ENCODE data around the gene GPR25. TPM values are rescaled to one million over a fixed set of nuclear protein-coding genes. Genes with fewer than 3 reads are reported as not detected.

Gene GPR25
- total RNA-seq, 1 donor from 2014 or later, result not detected

DNA sequence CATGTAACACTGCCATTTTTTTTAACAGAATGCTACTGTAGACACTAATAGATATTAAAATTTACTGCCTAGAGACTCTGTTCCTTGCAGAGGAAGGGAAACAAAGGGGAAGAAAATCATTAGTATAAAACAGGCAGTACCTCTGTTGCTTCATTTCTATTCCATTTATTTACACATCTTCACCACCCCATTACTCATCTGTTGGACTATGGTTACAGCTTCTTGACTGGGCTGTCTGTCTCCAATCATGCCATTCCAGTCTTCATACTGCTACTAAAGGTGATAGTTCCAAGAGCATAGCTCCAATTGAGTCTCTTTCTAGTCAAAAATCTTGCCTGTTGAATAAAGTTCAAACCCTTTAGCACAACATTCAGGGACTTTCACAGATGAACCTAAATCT is 22.2 kb upstream of the GPR25 start:
- Mint-ChIP-seq H3K9me3 (ENCODE audit: unreplicated experiment) (no peaks in the 10 kb centered on the region), H3K4me1 (ENCODE audit: unreplicated experiment) (peaks cover 8% of the 10 kb centered on the region), H3K36me3 (ENCODE audit: low read depth, unreplicated experiment) (peaks cover 35% of the 10 kb centered on the region), H3K27ac (ENCODE audit: unreplicated experiment) (peak overlapping the region; percentile 11), H3K4me3 (ENCODE audit: unreplicated experiment) (no peak overlapping the region), H3K27me3 (ENCODE audit: unreplicated experiment) (no peaks in the 10 kb centered on the region)
- TF ChIP-seq CTCF (IDR thresholded peaks at IDR 0.05; ENCODE audit: unreplicated experiment), result no peak
- DNase-seq (ENCODE audit: low spot score), result no peak

GRCh38 chr1:200856716-200857357 is 15.9 kb upstream of the GPR25 start:
- no peak for TF ChIP-seq CTCF (IDR thresholded peaks at IDR 0.05; ENCODE audit: unreplicated experiment)
- H3K9me3 Mint-ChIP-seq (ENCODE audit: unreplicated experiment), result no peaks in the 10 kb centered on the region
- peaks cover 1% of the 10 kb centered on the region for H3K27me3 Mint-ChIP-seq (ENCODE audit: unreplicated experiment)
- H3K4me1 Mint-ChIP-seq (ENCODE audit: unreplicated experiment), result peaks cover 6% of the 10 kb centered on the region
- H3K36me3 Mint-ChIP-seq (ENCODE audit: low read depth, unreplicated experiment), result peaks cover 16% of the 10 kb centered on the region
- no peak overlapping the region for H3K27ac Mint-ChIP-seq (ENCODE audit: unreplicated experiment)
- DNase-seq (ENCODE audit: low spot score), result no peak
- no peak overlapping the region for H3K4me3 Mint-ChIP-seq (ENCODE audit: unreplicated experiment)

- no peak overlapping the region for H3K27ac Mint-ChIP-seq (ENCODE audit: unreplicated experiment)
- no peak for DNase-seq (ENCODE audit: low spot score)
- peaks cover 5% of the 10 kb centered on the region for H3K27me3 Mint-ChIP-seq (ENCODE audit: unreplicated experiment)
- TF ChIP-seq CTCF (IDR thresholded peaks at IDR 0.05; ENCODE audit: unreplicated experiment), result no peak
- H3K36me3 Mint-ChIP-seq (ENCODE audit: low read depth, unreplicated experiment), result peaks cover 21% of the 10 kb centered on the region
- no peak overlapping the region for H3K4me3 Mint-ChIP-seq (ENCODE audit: unreplicated experiment)
- H3K4me1 Mint-ChIP-seq (ENCODE audit: unreplicated experiment), result peaks cover 2% of the 10 kb centered on the region
- no peaks in the 10 kb centered on the region for H3K9me3 Mint-ChIP-seq (ENCODE audit: unreplicated experiment)
These were observed 15.0 kb upstream of the GPR25 start for GRCh38 chr1:200857804-200858203.

DNA sequence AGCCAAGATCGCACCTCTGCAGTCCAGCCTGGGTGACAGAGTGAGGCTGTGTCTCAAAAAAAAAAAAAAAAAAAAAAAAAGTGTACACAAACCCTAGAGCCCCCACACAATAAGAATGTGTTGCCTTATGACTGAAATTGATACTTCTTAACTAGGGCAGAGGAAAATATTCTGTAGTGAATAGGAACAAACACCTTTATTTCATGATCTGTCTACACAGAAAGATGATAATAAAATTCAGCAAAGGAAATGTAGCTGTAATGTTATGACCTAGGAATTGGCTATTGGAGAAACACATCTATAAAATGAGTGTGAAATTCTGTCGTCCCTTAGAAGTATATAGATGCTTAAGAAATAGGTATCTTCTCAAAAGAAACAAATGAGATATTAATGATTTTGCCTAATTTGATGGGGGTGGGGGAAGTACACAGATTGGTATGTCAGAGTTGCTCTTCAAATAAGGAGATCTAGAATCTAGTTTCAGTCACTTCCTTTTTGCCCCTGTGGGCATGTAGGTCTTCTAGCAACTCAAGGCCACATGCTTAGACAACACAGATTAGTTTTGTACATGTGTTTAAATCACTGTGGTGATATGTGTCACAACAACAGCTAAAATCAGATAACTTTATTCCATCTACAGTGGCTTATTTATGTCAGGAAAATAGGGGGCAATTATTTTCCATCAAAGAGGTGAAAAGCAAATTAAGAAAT is 10.7 kb upstream of the GPR25 start:
- H3K27ac Mint-ChIP-seq (ENCODE audit: unreplicated experiment), result no peak overlapping the region
- H3K4me3 Mint-ChIP-seq (ENCODE audit: unreplicated experiment), result no peak overlapping the region
- no peaks in the 10 kb centered on the region for H3K4me1 Mint-ChIP-seq (ENCODE audit: unreplicated experiment)
- H3K27me3 Mint-ChIP-seq (ENCODE audit: unreplicated experiment), result peaks cover 3% of the 10 kb centered on the region
- H3K9me3 Mint-ChIP-seq (ENCODE audit: unreplicated experiment), result no peaks in the 10 kb centered on the region
- no peak for TF ChIP-seq CTCF (IDR thresholded peaks at IDR 0.05; ENCODE audit: unreplicated experiment)
- peaks cover 12% of the 10 kb centered on the region for H3K36me3 Mint-ChIP-seq (ENCODE audit: low read depth, unreplicated experiment)
- no peak for DNase-seq (ENCODE audit: low spot score)

Data from endothelial cell (in vitro differentiated cells).